ENCODE data around the gene ACACA.

The ACACA gene

DNA sequence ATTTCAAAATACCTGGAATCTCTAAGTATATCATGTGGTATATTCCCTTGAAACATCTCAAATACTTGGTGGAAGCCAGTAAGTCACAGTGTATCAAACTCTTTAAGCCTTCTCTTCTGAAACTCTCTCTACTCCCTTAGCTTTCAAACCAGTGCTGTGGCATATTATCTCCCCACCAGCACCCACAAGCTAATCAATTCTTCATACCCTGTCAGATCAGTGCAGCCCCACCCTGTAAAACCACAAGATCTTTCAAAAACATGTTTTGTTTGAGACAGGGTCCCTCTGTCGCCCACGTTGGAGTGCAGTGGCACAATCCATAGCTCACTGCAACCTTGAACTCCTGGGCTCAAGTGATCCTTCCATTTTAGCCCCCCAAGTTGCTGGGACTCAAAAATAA lies 122.4 kb downstream of the ACACA start:
- no peak for DNase-seq

DNA sequence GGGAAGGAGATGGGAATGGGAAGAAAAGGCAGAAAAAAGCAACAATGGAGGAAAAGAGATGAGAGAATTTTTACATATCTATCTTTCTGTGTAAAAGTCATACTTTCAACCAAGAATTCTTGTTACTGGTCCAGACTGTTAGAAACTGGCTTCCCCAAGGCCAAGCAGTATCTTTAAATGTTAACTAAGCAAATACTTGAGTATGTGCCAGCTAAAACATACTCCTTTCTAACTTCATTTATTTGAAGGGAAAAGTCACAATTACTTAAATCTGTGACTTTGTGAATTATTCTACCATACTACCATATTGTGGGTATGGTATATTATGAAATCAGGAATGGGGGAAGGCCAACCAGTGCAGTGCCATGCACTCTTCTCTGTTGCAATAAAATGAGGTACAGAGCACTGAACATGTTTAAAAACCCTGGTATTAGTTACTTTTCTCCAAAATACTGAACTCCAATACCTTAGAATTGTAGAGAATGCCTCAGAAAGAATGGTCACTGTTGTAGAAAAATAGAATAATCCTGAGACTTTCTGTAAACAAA lies 123.1 kb downstream of the ACACA start:
- no peak for DNase-seq

DNA sequence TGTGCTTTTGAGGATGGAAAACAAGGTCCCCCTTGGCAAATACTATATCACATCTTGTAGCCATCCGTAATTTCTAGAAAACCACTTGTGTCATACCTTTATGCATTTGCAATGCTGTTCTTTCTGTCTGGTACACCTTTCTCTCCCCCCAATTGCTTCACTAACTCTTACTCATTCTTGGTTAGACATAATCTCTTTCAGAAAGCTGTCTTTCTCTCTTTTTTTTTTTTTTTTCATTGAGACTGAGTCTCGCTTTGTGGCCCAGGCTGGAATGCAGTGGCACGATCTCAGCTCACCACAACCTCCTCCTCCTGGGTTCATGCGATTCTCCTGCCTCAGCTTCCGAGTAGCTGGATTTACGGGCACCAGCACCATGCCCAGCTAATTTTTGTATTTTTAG lies 125.8 kb downstream of the ACACA start:
- DNase-seq = no peak

DNA sequence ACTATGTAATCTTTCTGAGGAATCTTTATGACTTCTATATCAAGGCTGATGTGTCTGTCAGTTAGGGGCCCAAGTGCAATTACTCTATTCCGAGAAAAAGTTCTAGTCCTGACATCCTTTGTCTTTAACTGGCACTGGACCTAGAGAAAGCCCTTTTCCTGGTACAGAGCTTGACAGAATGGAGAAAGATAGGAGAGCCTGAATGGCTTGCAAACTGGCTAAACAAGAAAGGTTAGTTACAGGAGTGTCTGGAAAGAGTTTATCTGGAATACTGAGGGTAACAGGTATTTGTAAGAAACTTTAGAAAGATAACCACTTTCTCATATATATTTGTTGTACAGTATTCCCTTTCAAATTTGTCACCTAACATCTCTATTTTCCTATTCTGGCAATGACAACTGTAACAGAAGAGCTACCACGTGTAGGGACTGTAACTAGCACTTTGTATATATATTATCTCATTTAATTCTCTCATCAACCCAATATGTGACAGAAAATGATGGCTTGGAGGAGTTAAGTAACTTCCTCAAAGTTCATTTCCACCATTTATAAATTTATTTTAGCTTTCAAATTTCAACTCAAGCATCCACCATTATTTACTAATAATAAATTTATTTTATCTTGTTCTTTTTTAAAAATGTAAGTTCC lies 128.3 kb downstream of the ACACA start:
- no peak for DNase-seq

DNA sequence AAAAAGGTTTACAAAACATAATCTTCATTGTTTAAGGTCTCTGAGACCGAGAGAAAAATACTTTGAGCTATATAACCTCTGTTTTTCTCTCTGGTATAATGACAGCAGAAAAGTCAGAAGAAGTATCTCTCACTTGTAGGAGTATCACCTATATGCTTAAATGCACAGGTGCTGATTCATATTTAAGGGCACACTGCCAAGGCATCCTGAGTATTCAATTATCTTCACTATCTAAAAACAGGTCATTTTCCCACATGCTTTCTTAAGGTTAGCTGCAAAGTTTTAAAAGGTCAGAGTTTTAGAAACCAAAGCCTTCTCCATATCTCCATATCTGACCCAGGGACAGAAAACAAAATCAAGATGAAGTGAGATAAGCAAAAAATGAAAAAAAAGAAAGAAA lies 130.2 kb downstream of the ACACA start:
- DNase-seq = peak; percentile 26

DNA sequence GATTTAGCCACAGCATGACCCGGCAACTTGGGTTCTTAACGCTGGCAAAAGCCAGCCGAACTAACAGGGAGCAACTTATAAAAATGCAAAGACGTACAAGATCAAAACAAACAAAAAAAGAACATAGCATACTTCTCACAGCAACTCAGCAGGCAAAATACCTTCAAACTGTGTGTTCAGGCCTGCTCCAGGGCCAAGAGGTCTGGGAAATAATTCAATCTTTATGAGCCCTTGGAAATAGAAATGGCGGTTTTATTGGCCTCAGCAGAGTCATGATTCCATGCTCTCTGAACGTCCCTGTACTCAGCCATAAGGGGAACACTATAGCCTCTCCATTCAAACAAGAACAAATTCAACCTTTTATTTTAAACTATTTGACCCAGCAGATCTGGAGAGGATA lies 132.2 kb downstream of the ACACA start:
- DNase-seq = no peak

DNA sequence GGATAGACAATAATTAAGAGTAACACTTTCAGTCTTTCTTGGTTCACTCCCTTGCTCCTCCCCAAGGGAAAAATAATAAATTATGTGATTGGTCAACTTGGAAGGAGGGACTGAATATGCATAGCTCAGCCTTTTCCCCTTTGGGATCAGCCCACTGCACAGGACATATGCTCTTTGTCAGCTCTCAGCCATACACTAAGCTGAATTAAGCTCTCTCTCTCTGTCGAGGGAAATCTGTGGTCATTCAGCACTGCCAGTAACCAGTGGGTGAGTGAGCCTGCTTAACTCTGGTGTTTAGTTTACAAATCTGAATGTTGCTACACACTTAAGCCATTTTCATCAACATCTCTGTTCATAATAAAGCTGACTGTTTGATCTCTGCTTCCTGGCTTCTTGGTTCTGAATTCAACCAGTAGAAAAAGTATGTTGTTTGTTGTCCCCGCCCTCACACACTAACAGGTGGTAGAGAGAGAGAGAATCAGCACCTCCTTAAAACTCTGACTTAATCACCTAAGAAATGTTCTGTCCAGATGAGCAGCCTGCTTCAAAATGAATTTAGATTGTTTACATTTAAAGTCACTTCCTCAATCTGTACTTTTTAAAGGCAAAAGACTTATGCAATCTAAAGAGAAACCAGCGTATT lies 133.1 kb downstream of the ACACA start:
- peak; percentile 31 for DNase-seq

DNA sequence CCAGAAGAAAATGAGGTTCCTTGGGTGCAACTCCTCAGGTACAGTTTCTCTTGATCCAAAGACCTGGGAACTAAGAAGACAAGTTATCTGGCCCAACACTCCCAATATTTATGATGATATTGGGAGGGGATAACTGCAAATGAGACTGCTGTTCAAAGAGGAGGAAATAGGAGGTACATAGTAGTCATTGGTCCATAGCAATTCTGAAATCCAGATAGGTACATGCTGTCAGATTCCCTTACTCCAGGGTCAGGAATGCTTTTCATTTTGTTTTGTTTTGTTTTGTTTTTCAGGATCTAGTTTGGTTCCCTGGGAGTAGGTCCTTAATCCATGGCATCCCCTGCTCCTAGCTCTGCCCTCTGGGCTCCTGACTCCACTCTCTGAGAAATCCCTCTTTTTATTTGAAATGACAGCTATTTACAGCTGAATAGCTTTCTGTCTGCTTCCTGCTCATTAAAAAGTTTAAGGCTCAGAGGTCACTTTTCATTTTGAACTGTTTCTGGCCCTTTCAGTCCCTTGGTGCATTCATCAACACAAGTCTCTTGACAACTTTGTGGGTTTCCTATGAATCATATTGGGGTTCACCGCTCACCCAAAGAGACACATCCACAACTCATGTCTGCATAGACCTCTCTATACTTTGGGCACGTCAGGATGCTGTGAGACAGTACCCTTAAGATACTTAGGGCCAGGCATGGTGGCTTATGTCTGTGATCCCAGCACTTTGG lies 141.0 kb downstream of the ACACA start:
- DNase-seq = no peak

DNA sequence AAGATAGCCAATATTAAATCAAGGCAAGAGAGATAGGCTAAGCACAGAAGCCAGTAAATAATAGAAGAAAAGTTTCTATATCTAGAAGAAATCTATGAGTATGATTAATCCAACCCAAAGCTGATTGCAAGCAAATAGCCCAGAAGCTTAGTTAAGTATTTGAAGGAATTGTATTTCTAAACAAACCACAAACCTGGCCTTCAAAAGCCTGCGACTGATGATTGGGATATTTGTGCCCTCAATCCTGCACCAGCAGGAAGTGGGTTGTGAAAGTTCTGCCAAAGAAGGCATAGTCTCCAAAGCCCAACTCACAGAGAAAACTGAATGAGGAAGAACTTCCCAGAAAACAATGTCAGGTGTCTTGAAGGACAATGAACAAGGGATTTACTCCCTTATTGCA lies 145.3 kb downstream of the ACACA start:
- no peak for DNase-seq

DNA sequence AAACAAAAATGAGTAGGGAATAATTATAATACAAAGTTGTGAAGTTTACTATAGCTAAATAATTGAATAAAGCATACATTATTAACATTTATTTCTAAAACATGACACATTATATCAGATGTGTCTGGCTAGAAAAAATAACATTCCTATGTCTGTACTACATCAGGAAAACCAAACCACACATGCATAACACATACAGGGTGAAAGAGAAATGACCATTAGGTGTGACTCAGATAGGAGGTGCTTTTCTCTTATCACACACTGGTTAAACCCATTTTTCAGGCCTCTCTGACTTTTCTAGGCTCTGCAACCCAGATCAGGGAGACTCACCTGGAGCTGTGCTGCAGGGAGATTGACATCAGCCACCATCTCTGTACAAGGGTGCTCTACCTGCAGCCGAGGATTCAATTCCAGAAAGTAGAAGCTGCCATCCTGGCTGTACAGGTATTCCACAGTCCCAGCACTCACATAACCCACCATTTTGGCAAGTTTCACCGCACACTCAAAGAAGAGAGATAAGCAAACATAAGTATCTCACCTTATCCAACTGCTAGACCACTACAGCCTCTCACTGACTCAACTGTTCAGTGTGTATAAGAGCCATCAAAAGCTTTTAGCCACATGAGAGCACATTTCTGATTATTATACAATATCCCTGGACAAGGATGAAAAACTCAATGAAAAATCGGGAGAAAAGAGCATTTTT lies 147.5 kb downstream of the ACACA start:
- no peak for DNase-seq

DNA sequence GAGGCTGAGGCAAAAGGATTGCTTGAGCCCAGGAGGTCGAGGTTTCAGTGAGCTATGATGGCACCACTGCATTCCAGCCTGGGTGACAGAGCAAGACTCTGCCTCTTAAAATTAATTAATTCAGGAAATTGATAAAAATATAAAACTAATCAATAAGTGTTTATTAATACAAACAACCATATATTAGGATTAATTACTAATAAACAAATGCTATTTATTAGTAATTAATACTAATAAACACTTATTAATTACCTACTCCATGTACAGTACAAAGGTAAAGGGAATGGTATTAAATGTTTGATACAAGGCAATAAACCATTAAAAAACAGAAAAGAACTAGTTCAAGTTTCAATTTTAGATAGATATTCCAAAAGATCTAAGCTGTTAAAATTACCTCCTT lies 150.0 kb downstream of the ACACA start:
- DNase-seq = no peak

DNA sequence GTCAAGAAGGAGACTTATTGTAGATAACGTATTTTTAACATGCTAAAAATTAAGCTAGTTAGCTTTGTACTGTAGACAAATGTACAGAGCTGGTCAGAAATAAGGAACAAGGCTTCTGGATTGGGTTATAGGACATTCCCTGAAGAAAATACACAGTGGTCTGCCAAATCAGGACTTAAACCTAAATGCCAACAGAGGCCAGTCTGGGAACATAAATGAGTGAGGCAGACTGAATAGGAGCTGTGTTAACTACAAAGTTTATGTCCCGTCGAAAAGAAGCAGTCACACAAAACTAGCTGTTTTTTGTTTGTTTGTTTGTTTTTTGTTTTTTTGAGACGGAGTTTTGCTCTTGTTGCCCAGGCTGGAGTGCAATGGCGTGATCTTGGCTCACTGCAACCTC lies 151.2 kb downstream of the ACACA start:
- no peak for DNase-seq

DNA sequence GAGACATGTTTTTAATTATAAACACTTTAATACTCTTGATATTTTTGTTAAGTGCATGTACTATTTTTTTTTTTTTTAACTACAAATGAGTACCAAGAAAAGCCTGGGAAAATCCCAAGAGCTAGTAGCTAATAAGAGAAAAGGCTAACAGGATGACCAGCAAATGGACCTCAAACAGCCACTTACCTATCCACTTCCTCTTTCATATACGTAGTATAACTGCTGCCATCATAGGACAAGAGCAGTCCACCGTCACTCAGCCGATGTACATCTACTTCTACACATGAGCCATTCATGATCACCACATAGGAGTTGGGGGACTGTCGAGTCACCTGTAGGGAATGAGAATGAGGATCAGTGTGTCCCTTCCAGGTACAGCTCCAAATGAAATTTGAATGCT lies 158.8 kb downstream of the ACACA start:
- no peak for DNase-seq

DNA sequence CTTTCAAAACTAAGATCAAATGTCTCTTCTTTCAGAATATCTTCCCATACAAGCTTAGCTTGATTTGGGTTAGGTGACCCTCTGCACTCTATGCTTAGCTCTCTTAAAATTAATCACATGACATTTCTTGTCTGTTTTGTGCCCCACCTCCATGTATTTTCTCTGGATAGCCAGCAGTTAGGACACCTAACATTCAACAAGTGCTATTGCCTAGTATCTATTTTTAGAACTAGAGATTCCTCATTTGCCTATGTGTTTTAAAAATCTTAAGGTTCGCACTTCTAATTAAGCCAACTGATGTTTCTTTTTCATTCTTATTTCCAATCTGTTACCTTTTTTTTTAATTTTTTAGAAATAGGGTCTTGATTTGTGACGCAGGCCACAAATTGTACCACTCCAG lies 160.6 kb downstream of the ACACA start:
- DNase-seq = no peak

DNA sequence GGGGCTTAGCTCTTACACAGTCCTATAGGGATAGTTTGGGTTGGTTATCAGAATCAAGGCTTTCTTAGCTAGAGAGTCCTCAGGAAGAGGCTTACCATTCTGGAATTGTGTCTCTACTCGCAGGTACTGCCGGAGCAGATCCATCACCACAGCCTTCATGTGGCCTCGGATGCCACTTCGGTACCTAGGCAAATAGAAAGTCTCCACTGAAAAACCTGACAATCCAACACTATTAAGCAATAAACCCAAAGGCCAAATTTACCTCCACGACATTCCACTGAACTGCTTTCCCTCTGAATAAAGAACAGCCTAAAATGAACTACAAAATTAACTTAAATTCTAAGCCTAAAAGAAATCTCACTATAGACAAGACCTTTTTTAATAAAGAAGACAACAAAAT lies 166.3 kb downstream of the ACACA start:
- DNase-seq = no peak

DNA sequence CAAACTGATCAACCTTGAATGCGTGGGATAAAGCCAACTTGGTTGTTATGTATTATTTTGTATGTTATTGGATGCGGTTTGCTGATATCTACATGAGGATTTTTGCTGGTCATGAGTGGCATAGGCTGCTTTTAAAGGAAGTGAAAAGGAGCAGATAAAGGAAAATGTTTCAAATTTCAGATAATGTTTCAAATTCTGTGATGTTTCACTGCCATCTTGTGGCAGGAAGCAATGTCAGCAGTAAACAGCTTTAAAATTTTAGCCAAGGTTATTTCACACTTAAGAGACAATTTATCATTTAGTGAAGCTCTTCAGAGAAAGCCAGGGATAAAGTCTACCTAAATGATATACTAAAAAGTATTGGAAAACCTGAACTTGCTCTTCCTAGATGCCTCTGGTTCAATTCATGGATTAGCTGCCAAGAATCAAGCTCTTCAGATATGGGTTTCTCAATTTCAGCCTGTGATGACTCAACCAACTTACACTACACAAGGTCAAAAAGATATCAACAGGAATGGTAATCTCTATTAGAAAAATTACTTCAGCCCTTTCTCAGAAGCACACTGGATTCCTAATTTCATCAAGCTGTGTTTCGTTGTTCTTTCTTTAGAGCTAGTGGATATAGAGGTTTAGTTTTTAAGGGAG lies 166.8 kb downstream of the ACACA start:
- DNase-seq = no peak

DNA sequence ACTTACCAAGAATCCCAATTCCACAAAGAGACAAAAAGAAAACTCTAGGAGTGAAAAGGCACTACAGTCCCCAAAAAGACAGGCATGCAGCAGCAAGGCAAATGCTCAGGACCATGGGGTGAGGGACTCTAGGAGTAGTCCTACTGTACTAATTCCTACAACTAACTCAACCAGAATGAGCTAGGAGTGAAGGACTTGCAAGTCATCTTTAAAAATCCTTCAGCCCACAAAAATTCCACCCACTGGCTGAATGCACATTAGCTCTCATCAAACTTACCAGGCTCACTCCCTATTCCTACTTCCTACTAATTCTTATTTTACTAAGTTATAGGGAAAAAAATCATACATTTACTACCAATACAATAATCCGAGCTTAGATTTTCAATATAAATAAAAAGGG lies 172.5 kb downstream of the ACACA start:
- DNase-seq = no peak

DNA sequence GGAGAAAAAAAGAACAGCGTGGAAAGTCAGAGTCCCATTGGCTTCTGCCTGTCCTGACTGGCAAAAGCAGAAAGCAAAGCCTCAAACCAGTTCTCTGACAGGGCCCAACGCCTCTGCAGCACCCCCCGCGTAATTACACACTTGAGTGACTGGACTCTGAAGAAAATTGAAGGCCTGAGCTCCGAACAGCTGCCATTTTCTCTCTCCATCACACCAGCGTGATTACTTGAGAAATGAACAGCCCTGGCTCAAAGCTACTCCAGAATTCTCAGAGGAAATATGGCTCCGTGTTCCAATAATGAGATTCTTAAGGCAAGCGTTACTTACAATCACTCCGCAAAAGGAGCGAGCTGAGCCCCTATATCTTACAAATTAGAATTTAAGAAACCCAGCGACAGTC lies 173.6 kb downstream of the ACACA start:
- no peak for DNase-seq

DNA sequence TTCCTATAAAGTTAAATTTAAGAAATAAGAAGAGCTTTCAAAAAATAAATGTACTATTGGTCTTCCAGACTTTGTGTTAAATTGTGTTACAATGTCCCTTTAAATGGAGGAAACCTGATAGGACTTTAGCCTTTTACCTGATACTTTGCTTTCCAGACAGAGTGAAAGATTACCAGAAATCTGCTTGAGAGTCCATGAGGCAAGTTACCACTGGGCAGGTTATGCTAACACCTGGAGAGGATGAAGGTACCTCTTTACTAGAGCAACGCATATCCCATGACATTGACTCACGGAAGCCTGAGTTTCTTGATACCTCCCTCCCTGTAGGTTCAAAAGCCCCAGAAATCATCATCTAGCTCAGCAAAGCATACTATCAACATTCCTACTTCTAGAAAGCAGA lies 174.7 kb downstream of the ACACA start:
- no peak for DNase-seq

DNA sequence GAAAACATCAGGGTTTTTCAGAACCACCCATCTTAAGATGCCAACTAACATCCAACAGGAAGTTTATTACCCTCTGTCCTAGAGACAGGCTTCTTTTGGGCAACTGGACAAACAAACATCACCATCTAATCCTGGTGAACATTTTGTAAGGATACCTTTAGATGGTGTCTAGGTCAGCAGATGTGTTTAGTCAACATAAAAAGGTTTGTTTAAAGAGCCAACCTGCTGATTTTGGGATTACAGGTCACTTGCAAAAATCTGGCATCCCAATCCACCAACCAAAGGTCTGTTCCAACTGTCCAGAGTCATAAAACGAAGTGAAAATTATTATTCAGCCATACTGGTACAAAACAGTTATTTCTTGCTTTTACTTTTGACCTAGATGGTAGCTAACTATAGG lies 176.0 kb downstream of the ACACA start:
- DNase-seq = no peak

DNA sequence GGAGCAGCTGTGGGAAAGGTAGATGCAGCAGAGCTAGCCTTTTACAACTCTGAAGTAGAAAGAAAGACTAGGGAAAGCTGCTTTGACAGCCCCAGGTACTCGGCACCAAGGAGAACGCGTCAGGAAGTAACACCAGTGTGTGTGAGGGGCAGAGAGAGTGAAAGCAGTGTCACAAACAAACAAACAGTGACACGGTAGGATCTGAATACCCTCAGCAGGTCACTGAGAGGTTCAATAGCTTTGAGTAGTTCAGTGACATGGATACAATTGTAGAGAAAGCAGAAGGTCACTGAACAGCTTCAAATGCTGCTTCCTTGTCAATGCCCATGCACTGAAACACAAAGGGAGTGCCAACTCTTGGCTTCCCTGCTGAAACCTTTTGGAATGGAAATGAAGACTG lies 181.2 kb downstream of the ACACA start:
- no peak for DNase-seq

DNA sequence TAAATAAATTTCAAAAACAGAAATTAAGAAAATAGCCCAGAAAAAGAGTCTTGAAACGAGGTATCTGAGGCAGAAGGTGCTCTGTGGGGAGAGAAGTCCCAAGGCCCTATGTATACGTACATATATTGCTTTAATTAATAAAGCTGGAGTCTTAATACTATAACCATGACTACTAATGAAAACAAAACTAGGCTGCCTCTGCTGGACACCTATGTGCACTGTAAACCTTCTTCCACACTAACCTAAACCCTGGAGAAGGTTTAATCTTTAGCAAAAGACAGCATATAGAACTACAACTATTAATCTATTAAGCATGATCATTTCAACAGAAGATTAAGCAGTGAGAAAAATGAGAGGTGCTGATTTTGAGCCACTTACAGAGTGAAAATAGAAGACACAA lies 184.8 kb downstream of the ACACA start:
- DNase-seq = no peak

DNA sequence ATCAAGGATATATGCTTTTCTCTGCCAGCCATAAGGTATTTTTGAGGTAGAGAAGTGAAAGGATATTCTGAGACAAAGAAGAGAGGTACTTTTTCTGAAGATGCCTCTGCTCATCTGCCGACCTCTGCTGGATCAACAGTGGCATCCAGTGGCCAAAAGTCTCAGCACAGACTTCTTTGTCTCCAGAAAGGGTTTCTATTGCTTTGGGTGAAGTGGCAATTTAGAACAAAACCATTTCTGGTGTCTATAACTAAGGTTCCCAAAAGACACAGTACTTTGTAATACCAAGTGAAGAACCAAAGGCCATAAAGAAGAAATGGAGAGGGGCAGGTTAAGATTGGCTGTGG lies 186.1 kb downstream of the ACACA start:
- no peak for DNase-seq

Data from RPMI8226 (cell line).